AG10803 (cell line): ENCODE data around the gene MAP4K2.

Experiments
- DNase-seq: peaks from one replicate; pipeline ENCODE4 v3.0.0; 2010; ENCODE audit warnings: low read depth
- H3K4me3 ChIP-seq: 2 replicates; pipeline ENCODE4 v1.5.1; 2011; ENCODE audit warnings: mild to moderate bottlenecking, low read length, control low read depth
- CTCF ChIP-seq: conservative IDR thresholded peaks from 2 replicates; pipeline ENCODE4 v1.5.1; 2011; ENCODE audit warnings: mild to moderate bottlenecking, low read length, control low read depth, inconsistent platforms

Gene MAP4K2

DNA sequence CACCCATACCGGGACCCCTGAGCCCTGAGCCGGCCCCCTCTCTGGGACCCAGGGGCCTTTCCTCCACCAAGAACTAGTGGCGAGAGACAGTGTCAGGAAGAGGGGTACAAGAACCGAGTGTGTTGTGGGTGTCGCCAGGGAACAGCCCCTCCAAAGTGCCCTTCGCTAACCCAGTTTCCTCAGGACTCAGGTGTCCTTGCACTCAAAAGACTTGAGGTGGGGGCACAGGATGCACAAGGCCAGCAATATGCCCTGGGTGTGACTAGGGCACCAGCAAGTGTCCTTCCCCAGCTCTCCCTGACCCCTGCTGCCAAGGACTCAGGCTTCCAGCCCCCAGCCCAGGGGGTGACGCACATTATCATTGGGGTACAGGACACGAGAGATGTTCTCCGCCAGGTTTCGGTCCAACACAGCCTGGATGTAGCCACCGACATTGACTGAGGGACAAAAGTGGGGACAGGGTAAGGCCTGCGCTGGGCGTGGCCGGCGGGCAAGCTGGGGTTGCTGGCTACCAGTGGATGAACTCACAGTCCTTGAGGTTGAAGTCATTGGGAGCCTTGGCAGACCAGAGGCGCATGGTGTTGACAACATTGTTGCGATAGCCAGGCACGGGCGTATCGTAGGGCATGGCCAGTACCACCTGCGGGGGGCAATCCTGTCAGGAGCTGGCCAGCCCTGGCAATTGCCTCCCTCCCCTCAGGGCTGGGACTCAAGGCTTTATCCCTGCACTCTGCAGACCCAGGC, 47.9 kb downstream of the MAP4K2 start:
- TF ChIP-seq CTCF, result no peak
- no peak for DNase-seq
- no peak overlapping the region for H3K4me3 ChIP-seq

- no peak for DNase-seq
- no peak overlapping the region for H3K4me3 ChIP-seq
- no peak for TF ChIP-seq CTCF
Measured at GRCh38 chr11:64754124-64754918, 48.7 kb downstream of the MAP4K2 start.

GRCh38 chr11:64753380-64754123, 49.5 kb downstream of the MAP4K2 start:
- no peak for DNase-seq
- H3K4me3 ChIP-seq, result no peak overlapping the region
- no peak for TF ChIP-seq CTCF

DNA sequence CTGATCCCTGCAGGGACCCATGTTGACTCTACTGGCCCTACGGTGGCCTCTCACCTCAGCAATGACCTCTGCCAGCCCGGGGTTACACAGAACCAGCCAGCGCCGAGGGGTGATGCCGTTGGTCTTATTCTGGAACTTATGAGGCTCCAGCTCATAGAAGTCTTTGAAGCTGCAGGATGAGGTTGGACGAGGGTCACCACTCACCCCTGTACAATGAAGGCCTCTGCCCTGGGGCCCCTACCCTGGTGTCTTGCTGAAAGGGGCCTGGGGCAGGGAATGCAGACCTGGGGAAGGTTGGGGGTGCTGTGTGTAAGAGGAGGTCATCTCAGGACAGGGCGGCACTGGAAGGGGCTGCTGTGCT, 50.0 kb downstream of the MAP4K2 start:
- no peak for TF ChIP-seq CTCF
- no peak for DNase-seq
- no peak overlapping the region for H3K4me3 ChIP-seq

DNA sequence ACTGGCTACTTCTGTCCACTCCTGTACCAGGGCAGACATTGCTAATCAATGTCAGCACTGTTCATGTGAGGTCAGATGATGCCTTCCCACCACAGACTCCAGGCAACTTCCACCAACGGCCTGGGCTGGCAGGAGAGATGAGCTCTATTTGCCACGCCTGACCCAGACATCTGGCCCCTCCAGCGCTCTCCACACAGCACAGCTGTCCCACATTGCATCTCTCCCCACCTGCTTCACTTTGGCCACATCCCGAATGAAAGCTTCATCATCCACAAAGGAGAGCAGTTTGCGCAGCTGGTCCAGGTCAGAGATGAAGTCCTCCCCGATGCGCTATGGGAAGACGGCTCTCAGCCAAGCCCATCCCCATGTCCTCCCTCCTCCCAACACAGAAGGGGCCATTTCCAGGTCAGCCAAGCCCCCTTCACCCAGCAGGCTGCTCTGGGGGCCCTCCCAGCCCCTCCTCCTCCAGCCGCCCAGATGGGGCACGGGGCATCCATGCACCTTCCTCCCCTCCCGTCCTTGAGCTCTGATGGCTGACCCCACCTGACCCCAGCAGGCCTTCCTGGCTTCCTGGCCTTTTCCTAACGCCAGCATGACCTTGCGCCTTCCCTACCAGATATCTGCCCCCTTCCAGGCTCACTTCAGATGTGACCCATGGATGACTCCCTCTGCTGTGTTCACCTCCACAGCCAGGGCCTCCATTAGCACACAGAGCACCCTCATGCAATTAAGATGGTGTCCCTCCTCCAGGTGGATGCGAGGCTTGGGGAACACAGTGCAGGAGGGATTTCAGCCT, 50.6 kb downstream of the MAP4K2 start:
- TF ChIP-seq CTCF, result no peak

GRCh38 chr11:64751580-64751979, 51.4 kb downstream of the MAP4K2 start:
- H3K4me3 ChIP-seq, result no peak overlapping the region
- DNase-seq, result no peak
- no peak for TF ChIP-seq CTCF

More for the DNA sequence above, 50.6 kb downstream of the MAP4K2 start:
- H3K4me3 ChIP-seq, result no peak overlapping the region
- DNase-seq, result no peak
